H1 (cell line): ENCODE data around the gene GAB3. TPM values are rescaled to one million over a fixed set of nuclear protein-coding genes. Genes with fewer than 3 reads are reported as not detected.

Experiments used
- CHD1 ChIP-seq: IDR thresholded peaks from 2 replicates; pipeline ENCODE4 v1.6.1; 2012; ENCODE audit warnings: low read depth, low read length, improper control_type of control experiment
- CREB1 ChIP-seq: IDR thresholded peaks from 2 replicates; pipeline ENCODE4 v1.6.1; 2012; ENCODE audit warnings: inconsistent platforms
- E2F6 ChIP-seq: IDR thresholded peaks from 2 replicates; pipeline ENCODE4 v1.6.1; 2012; ENCODE audit warnings: inconsistent platforms
- MAX ChIP-seq: IDR thresholded peaks from 2 replicates; pipeline ENCODE4 v1.6.1; 2012; ENCODE audit warnings: inconsistent platforms
- SAP30 ChIP-seq: fragments of 300-600 bp; sonication (generic); IDR thresholded peaks from 2 replicates; pipeline ENCODE4 v1.7.1; 2012; ENCODE audit warnings: low read length, moderate library complexity, mild to moderate bottlenecking, inconsistent platforms; ENCODE audit not compliant: insufficient read depth, insufficient replicate concordance
- SUZ12 ChIP-seq: fragments of 200-600 bp; sonication (generic); IDR thresholded peaks from 2 replicates; pipeline ENCODE4 v1.6.1; 2012; ENCODE audit warnings: mild to moderate bottlenecking, inconsistent platforms, low read length, moderate library complexity, mixed read lengths
- polyA plus RNA-seq, 7 experiments: library from polyadenylated mRNA; depleted of rRNA in 3 of 7; stranded (reverse) in 5 of 7; unstranded in 2 of 7; fragments of >200 nt in 5 of 7; fragments of 200-250 nt in 2 of 7; gene quantifications; 1 replicate in 5 of 7; 2 replicates in 1 of 7; 4 replicates in 1 of 7; pipeline versions ENCODE4 v1.2.1 to v1.2.3, GENCODE V29; 2011 to 2013; ENCODE audit warnings: missing spikeins in 2 of 7, mixed read lengths in 2 of 7
- total RNA-seq: library from RNA; stranded (reverse); fragmentation: NEBNext Ultra II Directional; extraction: Animal tissue kit (Norgen Biotek cat#: 25700); gene quantifications from 2 replicates; pipeline ENCODE4 v1.2.1, GENCODE V29; 2021

GAB3 gene
- total and polyA plus RNA-seq, 2 of the 8 experiments (the other 6 are each of a cell fraction or from before 2014, with no cell fraction given): 0.48 to 1.2 TPM

GRCh38 chrX:154652311-154653047 is 98.4 kb downstream of the GAB3 start (continued):
- TF ChIP-seq SAP30 (no peak), CREB1 (no peak), MAX (no peak), CHD1 (no peak), SUZ12 (no peak), E2F6 (no peak)
